MG63 (cell line): Measurements from ENCODE around the gene HSPA1B. TPM values are rescaled to one million over a fixed set of nuclear protein-coding genes. Genes with fewer than 3 reads are reported as not detected.

Experiments
- DNase-seq: peaks from one replicate; pipeline ENCODE4 v3.0.0-alpha.2; 2020
- H3K27me3 ChIP-seq: fragments of 250-450 bp; sonication (Bioruptor Pico); 2 replicates; pipeline ENCODE4 v1.5.1; 2020; ENCODE audit warnings: mild to moderate bottlenecking, moderate library complexity
- H3K36me3 ChIP-seq: fragments of 250-450 bp; sonication (Bioruptor Pico); 2 replicates; pipeline ENCODE4 v1.5.1; 2020; ENCODE audit warnings: mild to moderate bottlenecking, moderate library complexity
- H3K4me3 ChIP-seq: fragments of 250-450 bp; sonication (Bioruptor Pico); 2 replicates; pipeline ENCODE4 v1.5.1; 2020; ENCODE audit warnings: mild to moderate bottlenecking, moderate library complexity
- H3K9me3 ChIP-seq: fragments of 250-450 bp; sonication (Bioruptor Pico); 2 replicates; pipeline ENCODE4 v1.5.1; 2020; ENCODE audit warnings: mild to moderate bottlenecking, moderate library complexity
- total RNA-seq: library from RNA; depleted of rRNA; stranded (reverse); fragments of >200 nt; shearing (Covaris generic); gene quantifications from 2 replicates; pipeline ENCODE4 v1.2.3, GENCODE V29; 2014; ENCODE audit warnings: low replicate concordance; rRNA removed

Gene HSPA1B
- total RNA-seq, 1 experiment from 2014 or later: 72.1 TPM

DNA sequence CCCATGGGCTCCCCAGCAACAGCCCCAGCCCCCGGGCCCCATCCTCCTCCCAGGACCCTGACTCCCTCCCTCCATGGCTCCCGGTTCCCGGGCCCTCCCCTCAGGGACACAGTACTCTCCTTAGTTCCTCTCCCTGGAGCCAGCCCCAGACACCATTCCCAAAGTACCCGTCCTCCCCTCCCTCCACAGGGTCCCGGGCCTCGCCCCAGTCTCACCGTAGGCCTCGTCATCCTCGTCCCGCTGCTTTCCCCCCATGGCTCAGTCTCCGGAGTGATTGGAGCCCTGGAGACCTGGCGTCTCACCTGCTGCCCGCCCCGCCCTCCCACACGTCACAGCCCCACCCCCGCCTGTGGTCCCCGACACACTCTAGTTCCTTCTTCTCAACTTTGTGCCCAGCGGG lies 51.2 kb downstream of the HSPA1B start, which contains the start of gene SLC44A4:
Gene SLC44A4 (minus strand): TSS at position 272 of the 400 bp plus-strand sequence. CDS start 17 bp downstream, at position 255.
- DNase-seq: no peak
- no peak within 1 kb of the TSS for H3K4me3 ChIP-seq
- H3K9me3 ChIP-seq: no peaks in the 10 kb centered on the region
- no peaks in the 10 kb centered on the region for H3K27me3 ChIP-seq
- H3K36me3 ChIP-seq: no peaks in the 10 kb centered on the region; the same call in 1 of the 2 replicates

DNA sequence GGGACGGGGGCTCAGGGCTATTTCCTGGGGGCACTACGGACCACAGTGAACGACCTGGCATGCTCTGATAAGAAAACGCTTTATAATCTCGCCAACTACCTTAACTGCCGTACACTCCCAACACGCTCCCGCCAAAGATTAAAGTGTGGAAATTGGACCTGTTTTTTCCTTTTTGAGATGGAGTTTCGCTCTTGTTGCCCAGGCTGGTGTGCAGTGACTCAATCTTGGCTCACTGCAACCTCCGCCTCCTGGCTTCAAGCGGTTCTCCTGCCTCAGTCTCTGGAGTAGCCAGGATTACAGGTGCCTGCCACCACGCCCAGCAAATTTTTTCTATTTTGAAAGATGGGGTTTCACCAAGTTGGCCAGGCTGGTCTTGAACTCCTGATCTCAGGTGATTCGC lies 51.6 kb downstream of the HSPA1B start:
- H3K36me3 ChIP-seq: no peaks in the 10 kb centered on the region; the same call in 1 of the 2 replicates
- H3K9me3 ChIP-seq: no peaks in the 10 kb centered on the region
- no peaks in the 10 kb centered on the region for H3K27me3 ChIP-seq
- H3K4me3 ChIP-seq: no peak overlapping the region
- DNase-seq: no peak

Other genes with a start within 250 kb of the HSPA1B start
- not detected in 2 replicates for gene LTB, start 245.3 kb upstream of the HSPA1B start, total RNA-seq
- gene LST1, start 241.5 kb upstream of the HSPA1B start, total RNA-seq: not detected in 2 replicates
- gene NCR3, start 234.7 kb upstream of the HSPA1B start, total RNA-seq: not detected in 2 replicates
- not detected in 2 replicates for gene AIF1, start 212.5 kb upstream of the HSPA1B start, total RNA-seq
- 17.1 and 18.2 TPM in 2 replicates for gene PRRC2A, start 207.0 kb upstream of the HSPA1B start, total RNA-seq
- gene BAG6, start 175.1 kb upstream of the HSPA1B start, total RNA-seq: 82.2 and 194 TPM in 2 replicates
- gene APOM, start 171.8 kb upstream of the HSPA1B start, total RNA-seq: 0.56 TPM in 1 of 2 replicates, not detected in the other
- 5.9 and 6.5 TPM in 2 replicates for gene C6orf47, start 167.0 kb upstream of the HSPA1B start, total RNA-seq
- 21.4 and 24.2 TPM in 2 replicates for gene GPANK1, start 162.7 kb upstream of the HSPA1B start, total RNA-seq
- 88.8 and 99.8 TPM in 2 replicates for gene CSNK2B, start 161.7 kb upstream of the HSPA1B start, total RNA-seq
- 0.42 and 1.1 TPM in 2 replicates for gene LY6G5B, start 157.8 kb upstream of the HSPA1B start, total RNA-seq
- not detected in 2 replicates for gene LY6G5C, start 146.7 kb upstream of the HSPA1B start, total RNA-seq
- gene ABHD16A, start 124.4 kb upstream of the HSPA1B start, total RNA-seq: 19.4 and 43.4 TPM in 2 replicates
- not detected in 2 replicates for gene LY6G6F, start 120.9 kb upstream of the HSPA1B start, total RNA-seq
- not detected in 2 replicates for gene LY6G6D, start 112.4 kb upstream of the HSPA1B start, total RNA-seq
- gene LY6G6C, start 106.0 kb upstream of the HSPA1B start, total RNA-seq: not detected in 2 replicates
- not detected in 2 replicates for gene MPIG6B, start 104.4 kb upstream of the HSPA1B start, total RNA-seq
- 24.6 and 31.9 TPM in 2 replicates for gene DDAH2, start 98.4 kb upstream of the HSPA1B start, total RNA-seq
- 571 and 764 TPM in 2 replicates for gene CLIC1, start 91.2 kb upstream of the HSPA1B start, total RNA-seq
- gene MSH5, start 87.7 kb upstream of the HSPA1B start, total RNA-seq: 3.1 and 6.3 TPM in 2 replicates
- gene SAPCD1, start 65.1 kb upstream of the HSPA1B start, total RNA-seq: 2.5 TPM in 1 of 2 replicates, not detected in the other
- gene VWA7, start 50.4 kb upstream of the HSPA1B start, total RNA-seq: 0.13 and 0.84 TPM in 2 replicates
- gene VARS1, start 32.0 kb upstream of the HSPA1B start, total RNA-seq: 58.8 and 107 TPM in 2 replicates
- 57.0 and 58.4 TPM in 2 replicates for gene LSM2, start 20.8 kb upstream of the HSPA1B start, total RNA-seq
- gene HSPA1L, start 12.5 kb upstream of the HSPA1B start, total RNA-seq: 0.33 and 0.39 TPM in 2 replicates
- gene HSPA1A, start 12.2 kb upstream of the HSPA1B start, total RNA-seq: 32.5 and 71.8 TPM in 2 replicates
- gene NEU1, start 35.1 kb downstream of the HSPA1B start, total RNA-seq: 11.7 and 14.6 TPM in 2 replicates
- not detected in 2 replicates for gene SLC44A4, start 51.3 kb downstream of the HSPA1B start, total RNA-seq
- 30.4 and 38.9 TPM in 2 replicates for gene EHMT2, start 70.0 kb downstream of the HSPA1B start, total RNA-seq
- 0.67 and 9.3 TPM in 2 replicates for gene ZBTB12, start 74.3 kb downstream of the HSPA1B start, total RNA-seq
- gene C2, start 100.0 kb downstream of the HSPA1B start, total RNA-seq: 0.13 and 0.20 TPM in 2 replicates
- gene CFB, start 118.4 kb downstream of the HSPA1B start, total RNA-seq: 2.2 and 6.9 TPM in 2 replicates
- 111 and 131 TPM in 2 replicates for gene NELFE, start 131.2 kb downstream of the HSPA1B start, total RNA-seq
- gene SKIC2, start 131.4 kb downstream of the HSPA1B start, total RNA-seq: 22.9 and 25.2 TPM in 2 replicates
- 9.8 and 13.7 TPM in 2 replicates for gene DXO, start 144.4 kb downstream of the HSPA1B start, total RNA-seq
- 0.26 TPM in 1 of 2 replicates, not detected in the other for gene C4A, start 154.3 kb downstream of the HSPA1B start, total RNA-seq
- gene C4B, start 187.1 kb downstream of the HSPA1B start, total RNA-seq: 0.26 and 0.81 TPM in 2 replicates
- not detected in 2 replicates for gene CYP21A2, start 210.7 kb downstream of the HSPA1B start, total RNA-seq